ENCODE data around the gene CD3D. TPM values are rescaled to one million over a fixed set of nuclear protein-coding genes. Genes with fewer than 3 reads are reported as not detected.

CD3D gene
- total and polyA plus RNA-seq, 2 donors (not counting 3 experiments of a cell fraction or from before 2014, with no cell fraction given), result not detected

DNA sequence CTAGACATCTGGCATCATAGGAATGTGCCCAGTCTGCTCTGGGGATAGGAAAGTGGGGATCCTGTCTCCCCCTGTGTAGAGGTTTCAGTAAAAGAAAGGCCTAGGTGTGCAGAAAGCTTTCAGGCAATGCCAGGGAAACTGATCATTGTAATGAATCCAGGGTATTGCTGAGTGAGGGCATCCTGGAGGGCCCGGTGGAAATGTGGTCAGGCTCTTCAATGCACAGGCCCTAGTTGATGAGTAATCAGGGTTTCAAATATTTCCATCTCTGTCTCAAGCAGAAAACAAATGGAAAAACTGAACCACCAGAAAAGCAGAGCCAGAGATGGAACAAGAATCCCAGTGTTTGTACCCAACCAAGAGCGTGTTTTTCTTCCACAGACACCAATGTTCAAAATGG lies 35.9 kb downstream of the CD3D start:
- no peaks in the 10 kb centered on the region for H3K9me1 ChIP-seq (replicated peaks; ENCODE audit: control insufficient read depth, extremely low read depth, insufficient read depth, low read length)
- dilution Hi-C loops (cut with MboI; ENCODE audit: extremely low pct_ligation_motif_present, low sequenced_read_pairs), result no loop called here
- no peak for TF ChIP-seq FOS (IDR thresholded peaks at IDR 0.05; ENCODE audit: borderline replicate concordance, insufficient read depth, low read length)
- no peak for TF ChIP-seq POLR2AphosphoS5 (IDR thresholded peaks at IDR 0.05; ENCODE audit: insufficient read depth, low read depth, low read length)
- TF ChIP-seq, protein P1, sequence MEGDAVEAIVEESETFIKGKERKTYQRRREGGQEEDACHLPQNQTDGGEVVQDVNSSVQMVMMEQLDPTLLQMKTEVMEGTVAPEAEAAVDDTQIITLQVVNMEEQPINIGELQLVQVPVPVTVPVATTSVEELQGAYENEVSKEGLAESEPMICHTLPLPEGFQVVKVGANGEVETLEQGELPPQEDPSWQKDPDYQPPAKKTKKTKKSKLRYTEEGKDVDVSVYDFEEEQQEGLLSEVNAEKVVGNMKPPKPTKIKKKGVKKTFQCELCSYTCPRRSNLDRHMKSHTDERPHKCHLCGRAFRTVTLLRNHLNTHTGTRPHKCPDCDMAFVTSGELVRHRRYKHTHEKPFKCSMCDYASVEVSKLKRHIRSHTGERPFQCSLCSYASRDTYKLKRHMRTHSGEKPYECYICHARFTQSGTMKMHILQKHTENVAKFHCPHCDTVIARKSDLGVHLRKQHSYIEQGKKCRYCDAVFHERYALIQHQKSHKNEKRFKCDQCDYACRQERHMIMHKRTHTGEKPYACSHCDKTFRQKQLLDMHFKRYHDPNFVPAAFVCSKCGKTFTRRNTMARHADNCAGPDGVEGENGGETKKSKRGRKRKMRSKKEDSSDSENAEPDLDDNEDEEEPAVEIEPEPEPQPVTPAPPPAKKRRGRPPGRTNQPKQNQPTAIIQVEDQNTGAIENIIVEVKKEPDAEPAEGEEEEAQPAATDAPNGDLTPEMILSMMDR (IDR thresholded peaks at IDR 0.05; ENCODE audit: extremely low read depth in 1 of 2, insufficient read depth in 1 of 2, low read depth in 1 of 2, low read length in 2 of 2), result no peak
- TF ChIP-seq POLR2A (IDR thresholded peaks at IDR 0.05; ENCODE audit: low read depth, low read length), result no peak
- TF ChIP-seq, protein P2, sequence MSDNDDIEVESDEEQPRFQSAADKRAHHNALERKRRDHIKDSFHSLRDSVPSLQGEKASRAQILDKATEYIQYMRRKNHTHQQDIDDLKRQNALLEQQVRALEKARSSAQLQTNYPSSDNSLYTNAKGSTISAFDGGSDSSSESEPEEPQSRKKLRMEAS (IDR thresholded peaks at IDR 0.05; ENCODE audit: insufficient read depth, insufficient read length), result no peak
- no peak for TF ChIP-seq EZH2 (IDR thresholded peaks at IDR 0.05; ENCODE audit: borderline replicate concordance, low read depth, low read length, severe bottlenecking)
- no peak for TF ChIP-seq MYC (IDR thresholded peaks at IDR 0.05; ENCODE audit: low read depth, low read length)
- ChIA-PET POLR2A (no interaction called here), CTCF (no interaction called here)
- H3K27me3 ChIP-seq (ENCODE audit: control insufficient read depth in 2 of 2, insufficient read depth in 2 of 2, low read length in 2 of 2), result peaks cover 5 to 13% of the 10 kb centered on the region in 2 experiments
- H3K4me3 ChIP-seq (replicated peaks in 1 of 3; ENCODE audit: insufficient read depth in 1 of 3, low read depth in 1 of 3, low read length in 3 of 3), result no peak overlapping the region
- FAIRE-seq, result no peak
- no peaks in the 10 kb centered on the region for H3K79me2 ChIP-seq (ENCODE audit: control insufficient read depth, insufficient read depth, low read length)
- H3K36me3 ChIP-seq (ENCODE audit: control insufficient read depth in 2 of 2, extremely low read depth in 1 of 2, insufficient read depth in 2 of 2, low read length in 2 of 2), result no peaks in the 10 kb centered on the region
- H3K4me2 ChIP-seq (ENCODE audit: insufficient read depth, low read length), result no peak overlapping the region
- intact Hi-C loops (cut with micrococcal nuclease), result no loop called here
- H3K9me3 ChIP-seq (replicated peaks; ENCODE audit: control insufficient read depth, insufficient read depth, low read length), result no peaks in the 10 kb centered on the region
- no peak overlapping the region for H3K27ac ChIP-seq (ENCODE audit: insufficient read depth, low read depth, low read length)
- no peaks in the 10 kb centered on the region for H3K4me1 ChIP-seq (ENCODE audit: control insufficient read depth, extremely low read depth, insufficient read depth, low read length)
- BruUV-seq (replicated peaks), result no TSS peak
- H4K20me1 ChIP-seq (replicated peaks; ENCODE audit: control insufficient read depth, extremely low read depth, insufficient read depth, low read length), result no peaks in the 10 kb centered on the region
- H2AFZ ChIP-seq (ENCODE audit: low read depth, low read length), result no peak overlapping the region
- H3K9ac ChIP-seq (replicated peaks; ENCODE audit: extremely low read depth, insufficient read depth, low read length), result no peak overlapping the region
- DNase-seq (ENCODE audit: low read depth, low spot score), result no peak
